GM19467 (cell line): Measurements from ENCODE around the gene C5orf22.
"Not testable (repeated sequence)": the region's sequence is repeated elsewhere in the genome, so short reads cannot be mapped to it uniquely, and the experiment has no call there.

ENCODE experiments used
- ATAC-seq: cut with Tn5 transposase; IDR thresholded peaks from one replicate; pipeline ENCODE4 v1.9.1; 2021; ENCODE audit warnings: mild to moderate bottlenecking, moderate library complexity; ENCODE audit not compliant: unreplicated experiment

The C5orf22 gene

DNA sequence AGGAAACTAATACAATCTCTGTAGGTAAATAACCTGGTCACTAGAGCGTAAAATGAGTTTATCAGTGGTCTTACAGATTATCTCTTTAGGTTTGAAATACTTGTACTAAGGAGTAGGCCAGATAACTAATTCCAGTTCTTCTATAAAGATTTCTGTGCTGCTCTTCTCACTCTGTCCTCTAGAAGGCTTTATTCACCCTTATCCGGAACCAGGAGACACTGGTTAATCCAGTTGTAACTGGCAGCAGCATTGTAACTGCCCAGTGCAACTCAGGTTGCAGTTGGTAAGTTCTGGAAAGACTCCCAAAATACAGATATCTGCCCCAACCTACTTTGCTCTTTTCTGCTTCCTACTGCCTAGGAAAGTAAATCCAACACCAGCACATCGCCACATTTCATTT, 19.8 kb downstream of the C5orf22 start:
- ATAC-seq: no peak

DNA sequence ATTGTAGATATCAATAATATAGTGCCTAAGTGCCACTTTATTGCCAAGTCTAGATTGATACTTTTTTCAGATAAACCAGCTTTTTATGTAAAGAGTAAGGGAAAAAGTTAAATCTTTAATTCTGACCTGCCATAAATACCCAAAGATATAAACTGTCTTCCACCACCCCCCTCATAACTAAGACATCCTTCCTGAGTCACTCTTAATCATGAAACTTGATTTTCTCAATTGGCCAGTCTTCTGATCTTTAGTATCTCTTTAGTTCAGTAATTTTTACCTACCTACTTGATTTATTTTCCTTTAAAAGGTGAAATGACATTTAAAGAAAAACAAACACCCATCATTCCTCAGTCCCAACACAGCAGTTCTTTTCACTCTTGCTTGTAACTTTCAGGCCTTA, 21.8 kb downstream of the C5orf22 start:
- no peak for ATAC-seq

DNA sequence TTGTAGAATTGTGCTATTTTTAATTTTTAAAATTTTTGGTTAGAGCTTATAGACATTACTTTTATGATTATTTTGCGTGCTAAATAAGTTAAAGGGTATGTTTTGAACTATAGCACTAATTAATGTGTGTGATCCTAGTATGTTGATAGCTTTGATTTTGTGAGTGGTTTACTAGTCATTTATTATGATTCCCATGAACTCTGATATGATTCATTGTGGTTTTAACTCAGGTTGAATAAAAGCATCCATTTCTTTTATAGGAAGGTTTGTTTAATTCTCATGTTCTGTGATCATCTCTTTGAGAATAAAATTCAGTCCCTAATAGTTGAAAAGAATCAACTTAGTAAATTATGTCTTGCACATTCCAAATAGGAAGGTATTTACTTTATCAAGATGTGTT, 22.5 kb downstream of the C5orf22 start:
- ATAC-seq: no peak

- no peak for ATAC-seq
Observed at GRCh38 chr5:31556461-31556860, 24.4 kb downstream of the C5orf22 start.

- ATAC-seq: no peak
Observed at GRCh38 chr5:31559942-31560341, 27.8 kb downstream of the C5orf22 start.

DNA sequence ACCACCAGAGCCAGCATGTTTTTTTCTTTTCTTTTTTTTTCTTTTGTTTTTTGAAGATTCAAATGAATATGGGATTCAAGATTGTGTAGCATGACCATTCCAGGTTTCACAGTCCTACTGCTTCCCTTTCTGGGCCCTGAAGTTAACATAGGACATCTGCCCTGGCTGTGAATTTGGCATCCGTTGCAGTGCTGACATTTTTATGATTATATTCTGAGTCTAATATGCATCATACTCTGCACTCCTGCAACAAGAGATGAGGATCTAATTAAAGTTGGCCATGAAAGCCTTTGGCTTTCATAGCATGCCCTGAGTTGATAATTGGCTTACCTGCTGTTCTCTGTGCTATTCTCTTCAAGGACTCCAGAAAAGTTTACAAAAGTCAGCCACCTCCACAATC, 29.8 kb downstream of the C5orf22 start:
- ATAC-seq: no peak

DNA sequence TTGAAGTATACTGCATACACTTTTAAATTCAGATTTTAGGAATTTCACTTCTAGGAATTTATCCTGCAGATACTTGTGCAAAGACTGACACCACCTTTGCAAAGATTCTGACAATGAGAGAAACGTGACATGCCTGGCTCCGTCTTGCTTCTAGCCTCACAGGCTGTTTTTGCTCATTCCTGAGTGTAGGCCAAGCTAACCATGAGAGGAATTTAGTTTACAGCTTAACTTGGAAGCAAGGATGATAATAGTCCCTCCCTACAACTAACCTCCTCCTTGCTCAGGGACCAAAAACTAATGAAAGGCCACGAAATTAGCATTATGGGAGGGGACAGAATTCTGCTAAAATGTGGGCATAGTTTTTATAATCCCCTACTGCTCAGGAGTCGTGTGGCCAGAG, 31.1 kb downstream of the C5orf22 start:
- ATAC-seq: no peak

GRCh38 chr5:31566362-31566761, 34.3 kb downstream of the C5orf22 start:
- not testable (repeated sequence) for ATAC-seq

DNA sequence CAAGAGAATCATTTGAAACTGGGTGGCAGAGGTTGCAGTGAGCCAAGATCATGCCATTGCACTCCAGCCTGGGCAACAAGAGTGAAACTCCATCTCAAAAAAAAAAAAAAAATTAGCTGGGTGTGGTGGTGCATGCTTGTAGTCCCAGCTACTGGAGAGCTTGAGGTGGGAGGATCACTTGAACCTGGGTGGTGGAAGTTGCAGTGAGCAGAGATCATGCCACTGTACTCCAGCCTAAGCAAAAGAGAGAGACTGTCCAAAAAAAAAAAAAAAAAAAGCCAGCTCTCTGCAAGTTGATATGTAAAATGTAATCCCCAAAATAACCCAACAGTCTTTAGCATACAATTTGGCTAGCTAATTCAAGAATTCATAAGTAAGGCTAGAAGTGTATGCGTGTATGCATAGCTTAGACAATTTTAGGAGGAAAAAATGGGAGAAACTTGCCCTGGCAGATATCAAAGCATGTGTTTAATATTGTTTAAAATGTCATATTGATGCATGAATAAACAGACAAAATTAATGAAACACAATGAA, 36.3 kb downstream of the C5orf22 start:
- no peak for ATAC-seq

DNA sequence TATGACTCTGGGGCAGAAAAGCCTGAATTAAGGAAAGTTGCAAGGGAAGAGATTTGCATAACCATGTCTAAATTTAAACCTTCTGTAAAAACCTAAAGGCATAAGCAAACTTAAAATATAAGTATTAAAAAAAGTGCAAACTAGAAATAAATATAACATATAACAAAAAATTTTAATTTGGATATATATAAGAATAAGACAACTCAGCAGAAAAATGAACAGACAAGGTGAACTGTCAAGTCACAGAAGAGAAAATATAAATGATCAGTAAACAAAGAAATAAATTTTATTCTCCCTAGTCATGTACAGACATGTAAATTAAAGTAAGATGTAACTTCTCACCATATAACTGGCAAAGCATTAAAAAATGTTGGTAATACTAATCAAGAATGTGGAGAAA, 37.0 kb downstream of the C5orf22 start:
- no peak for ATAC-seq

GRCh38 chr5:31573494-31574142, 41.5 kb downstream of the C5orf22 start:
- no peak for ATAC-seq

DNA sequence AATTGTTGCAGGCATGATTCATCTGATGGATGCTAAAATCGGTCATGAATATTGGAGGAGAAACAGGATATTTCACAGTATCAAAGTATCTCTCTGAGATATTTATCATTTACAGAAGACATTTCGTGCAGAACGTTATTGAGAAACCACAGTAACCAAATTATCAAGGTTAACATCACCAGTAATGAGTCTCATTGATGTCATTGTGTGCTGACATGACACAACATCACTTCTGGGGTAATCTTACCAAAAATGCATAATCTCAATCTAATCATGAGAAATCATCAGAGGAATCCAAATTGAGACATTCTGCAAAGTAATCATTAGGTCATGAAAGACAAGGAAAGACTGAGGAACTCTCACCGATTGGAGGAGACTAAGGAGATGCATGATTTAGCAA, 42.7 kb downstream of the C5orf22 start:
- ATAC-seq: no peak

- no peak for ATAC-seq
Observed at GRCh38 chr5:31577438-31577837, 45.3 kb downstream of the C5orf22 start.

- ATAC-seq: no peak
Observed at GRCh38 chr5:31579558-31579957, 47.5 kb downstream of the C5orf22 start.

- no peak for ATAC-seq
Observed at GRCh38 chr5:31581498-31582099, 49.5 kb downstream of the C5orf22 start.

DNA sequence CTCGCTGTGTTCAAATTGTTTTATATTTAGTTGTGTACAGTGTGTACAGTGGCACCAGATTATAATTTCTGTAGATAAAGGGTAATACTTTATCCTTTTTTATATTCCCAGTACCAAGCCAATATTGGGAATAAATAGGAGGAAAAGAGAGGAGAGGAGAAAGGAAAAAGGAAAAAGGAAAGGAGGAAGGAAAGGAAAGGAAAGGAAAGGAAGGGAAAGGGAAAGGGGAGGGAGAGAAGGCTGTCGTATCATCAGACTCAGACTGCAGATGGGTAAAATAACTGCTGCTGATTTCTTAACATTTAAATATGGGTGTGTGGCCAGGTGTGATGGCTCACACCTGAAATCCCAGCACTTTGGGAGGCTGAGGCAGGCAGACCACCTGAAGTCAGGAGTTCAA, 51.0 kb downstream of the C5orf22 start:
- no peak for ATAC-seq

DNA sequence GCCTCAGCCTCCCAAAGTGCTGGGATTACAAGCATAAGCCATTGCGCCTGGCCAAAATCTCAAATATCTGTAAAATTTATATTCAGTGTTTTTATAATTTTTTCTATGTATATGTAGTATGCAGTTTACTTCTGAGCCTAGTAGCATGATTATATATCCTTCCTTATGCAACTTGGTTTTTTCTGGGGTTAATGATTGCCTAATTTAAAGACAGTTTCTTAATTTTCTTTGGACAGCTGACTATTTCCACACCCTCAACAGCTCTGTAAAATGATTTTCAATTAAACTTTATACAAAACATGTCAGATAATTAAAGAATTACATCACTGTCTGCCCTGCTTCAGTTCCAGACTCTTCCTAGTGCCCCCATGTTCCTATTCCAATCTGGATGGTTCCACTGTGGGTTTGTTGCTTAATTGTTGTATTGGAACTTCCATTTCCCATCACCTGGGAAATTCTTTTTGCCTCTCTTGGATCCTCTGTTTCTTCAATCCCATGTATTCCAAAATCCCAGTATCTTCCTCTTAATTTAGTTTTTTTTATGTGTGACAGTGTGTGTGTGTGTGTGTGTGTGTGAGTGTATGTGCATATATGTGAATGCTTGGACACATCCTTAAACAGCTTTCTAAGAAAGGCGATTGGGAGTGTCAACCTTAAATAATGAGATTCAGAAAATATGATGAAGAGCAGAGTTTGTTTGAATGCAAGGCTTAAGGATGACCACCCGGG, 53.2 kb downstream of the C5orf22 start:
- ATAC-seq: no peak

DNA sequence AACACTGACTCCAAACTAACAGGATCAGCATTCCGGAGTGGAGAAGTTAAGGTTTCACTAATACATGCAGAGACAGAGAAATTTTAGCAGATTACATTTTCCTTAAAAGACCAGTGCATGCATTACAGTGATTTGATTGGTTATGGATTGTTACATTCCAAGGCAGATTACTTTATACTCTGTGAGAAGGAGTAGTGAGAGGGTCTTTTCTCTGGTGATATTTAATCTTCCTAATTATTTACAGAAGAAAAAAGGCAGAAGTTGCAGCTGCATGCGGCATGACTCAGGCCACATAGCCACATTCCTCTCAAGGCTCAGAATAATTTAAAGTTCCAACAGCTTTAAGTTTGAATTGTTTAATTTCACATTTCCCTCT, 53.8 kb downstream of the C5orf22 start:
- no peak for ATAC-seq

GRCh38 chr5:31587546-31587945, 55.4 kb downstream of the C5orf22 start:
- no peak for ATAC-seq

- ATAC-seq: no peak
Observed at GRCh38 chr5:31593665-31594064, 61.6 kb downstream of the C5orf22 start.

DNA sequence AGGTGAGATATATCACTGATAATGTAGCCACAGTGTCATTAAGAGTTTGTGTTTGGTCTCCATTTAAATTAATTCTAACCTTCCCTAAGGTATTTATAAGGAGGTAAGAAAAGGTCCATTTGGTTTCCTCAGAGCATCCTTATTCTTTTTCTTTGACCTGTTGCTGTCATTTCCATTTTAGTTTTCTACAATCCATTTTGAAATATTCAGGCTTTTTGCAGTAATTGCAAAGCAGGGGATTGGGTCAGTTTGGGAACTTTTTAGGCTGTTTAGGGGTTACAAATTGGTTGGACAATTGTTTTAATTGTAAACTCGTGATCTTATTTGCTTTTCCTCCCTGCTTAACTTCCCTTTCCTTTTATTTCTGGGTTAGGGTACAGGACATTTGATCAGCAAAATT, 64.3 kb downstream of the C5orf22 start:
- no peak for ATAC-seq
